Keratinocyte (primary cell): ENCODE data around the gene MRPL24.

Experiments
- CTCF ChIP-seq, 3 experiments: IDR thresholded peaks in 1 of 3; conservative IDR thresholded peaks in 1 of 3; optimal IDR thresholded peaks in 1 of 3; 2 replicates in 2 of 3; 3 replicates in 1 of 3; pipeline versions ENCODE3 to v1.5.1; 2011; ENCODE audit warnings: low read length in 3 of 3, mild to moderate bottlenecking in 3 of 3, moderate library complexity in 2 of 3, control low read depth in 1 of 3, inconsistent platforms in 1 of 3; ENCODE audit not compliant: insufficient read depth in 2 of 3; ENCODE audit errors: extremely low read depth in 1 of 3
- EZH2 ChIP-seq: IDR thresholded peaks from one replicate; pipeline ENCODE4 v1.6.1; 2012; ENCODE audit warnings: inconsistent platforms, mild to moderate bottlenecking, low read length, moderate library complexity

GRCh38 chr1:156741481-156741983 lies 644 bp upstream of the MRPL24 start:
- no peak for TF ChIP-seq EZH2
- no peak for TF ChIP-seq CTCF (optimal IDR thresholded peaks at IDR 0.05 in 1 of 3, IDR thresholded peaks at IDR 0.05 in 1 of 3, conservative IDR thresholded peaks at IDR 0.05 in 1 of 3; ENCODE audit: extremely low read depth in 1 of 3, insufficient read depth in 2 of 3, low read length in 3 of 3)
